ENCODE data around the gene IGHMBP2.

DNA sequence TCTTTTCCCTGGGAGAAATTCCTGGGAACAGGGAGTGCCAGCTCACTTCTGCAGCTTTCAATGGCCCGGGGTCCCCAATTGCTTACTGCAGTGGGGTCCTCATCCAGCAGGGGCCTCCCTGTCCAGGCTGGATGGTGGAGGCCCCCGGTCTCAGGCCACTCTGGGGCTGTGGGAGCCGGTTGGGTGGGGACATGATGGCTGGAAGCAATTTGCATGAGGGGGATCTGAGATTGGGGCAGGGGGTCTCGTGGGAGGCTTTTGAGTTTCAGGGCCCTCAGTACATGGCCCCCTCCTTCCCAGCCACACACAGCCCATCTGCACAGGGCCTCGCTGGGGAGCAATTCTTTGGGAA, 51.9 kb downstream of the IGHMBP2 start:
- TF ChIP-seq POLR2A (IDR thresholded peaks at IDR 0.05; ENCODE audit: low read depth, low read length) (no peak), TAF1 (IDR thresholded peaks at IDR 0.05; ENCODE audit: low read depth, low read length) (no peak), POLR2AphosphoS5 (IDR thresholded peaks at IDR 0.05; ENCODE audit: low read depth, low read length) (no peak), POU2F2 (IDR thresholded peaks at IDR 0.05; ENCODE audit: low read depth, low read length) (no peak)

Measured in GM12891 (cell line).